GM18519 (cell line): ENCODE measurements around the gene TMEM45A.
"Not testable (repeated sequence)": the region's sequence is repeated elsewhere in the genome, so short reads cannot be mapped to it uniquely, and the experiment has no call there.

ENCODE experiments used
- ATAC-seq: cut with Tn5 transposase; IDR thresholded peaks from one replicate; pipeline ENCODE4 v1.9.1; 2021; ENCODE audit warnings: mild to moderate bottlenecking, moderate library complexity; ENCODE audit not compliant: unreplicated experiment, low FRiP score

Gene TMEM45A, protein sequence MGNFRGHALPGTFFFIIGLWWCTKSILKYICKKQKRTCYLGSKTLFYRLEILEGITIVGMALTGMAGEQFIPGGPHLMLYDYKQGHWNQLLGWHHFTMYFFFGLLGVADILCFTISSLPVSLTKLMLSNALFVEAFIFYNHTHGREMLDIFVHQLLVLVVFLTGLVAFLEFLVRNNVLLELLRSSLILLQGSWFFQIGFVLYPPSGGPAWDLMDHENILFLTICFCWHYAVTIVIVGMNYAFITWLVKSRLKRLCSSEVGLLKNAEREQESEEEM

DNA sequence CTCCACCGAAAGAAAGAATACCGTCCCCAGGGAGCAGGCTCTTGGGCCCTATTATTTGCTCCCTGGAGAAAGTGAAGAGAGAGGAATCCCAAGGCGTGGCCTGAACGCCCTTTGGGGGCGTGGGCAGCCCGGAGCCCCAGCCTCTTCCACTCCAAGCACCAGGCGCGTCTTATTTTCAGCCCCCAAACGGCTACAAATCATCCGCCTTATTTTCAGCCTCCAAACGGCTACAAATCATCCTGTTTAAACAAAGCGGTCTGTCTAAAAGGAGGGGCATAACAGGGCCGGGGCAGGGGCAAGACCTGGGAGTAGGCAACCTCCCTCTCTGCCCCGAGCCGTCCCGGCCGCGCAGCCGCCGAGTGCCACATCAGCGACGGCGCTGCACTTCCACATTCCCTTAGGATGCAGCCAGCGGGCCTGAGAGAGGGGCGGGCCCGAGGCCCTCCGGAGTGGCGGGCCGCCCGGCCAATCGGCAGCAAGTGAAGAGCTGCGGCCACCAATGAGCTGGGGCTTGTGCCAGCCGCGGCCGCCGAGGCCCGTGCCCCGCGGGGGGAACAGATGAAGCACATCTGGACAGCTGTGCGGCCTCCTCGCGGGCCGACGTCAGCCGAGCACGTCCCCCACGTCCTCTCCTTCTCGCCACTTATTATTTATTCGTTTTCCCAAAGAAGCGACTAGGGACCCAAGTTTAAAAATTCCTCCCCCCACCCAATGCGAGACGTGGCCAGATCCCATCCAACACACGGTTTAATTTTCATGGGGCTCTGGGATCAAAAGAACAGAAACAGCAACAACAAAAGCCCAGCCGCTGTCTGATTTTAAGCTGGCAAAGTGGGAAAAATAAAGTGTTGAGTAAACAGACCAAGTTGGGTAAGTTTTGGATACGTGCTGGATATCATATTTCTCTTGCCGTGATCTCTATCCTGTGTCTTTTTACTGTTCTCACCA, at the start of gene TMEM45A:
TSS of gene TMEM45A (plus strand) at position 561 of the 948 bp plus-strand sequence. CDS start 62,593 bp downstream, outside the sequence.
- peak; percentile 94 for ATAC-seq

DNA sequence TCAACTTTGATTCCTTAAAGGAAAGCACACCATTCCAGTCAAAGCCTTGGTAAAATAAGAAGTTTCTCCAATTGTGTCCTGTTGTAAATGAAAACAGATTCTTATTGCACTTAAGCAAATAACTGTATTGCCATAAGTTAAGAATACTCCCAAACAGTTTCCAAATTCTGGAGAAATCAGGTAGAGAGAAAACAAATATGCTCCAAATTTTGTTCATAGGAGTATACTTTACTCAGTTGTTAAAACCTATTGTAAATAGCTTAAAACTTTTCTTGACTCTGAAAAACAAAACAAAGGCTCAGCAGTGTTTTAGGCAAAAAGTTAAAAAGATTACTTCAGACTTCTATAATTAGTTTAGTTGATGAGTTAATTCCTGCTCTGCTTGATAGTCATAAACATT, 48.7 kb upstream of the TMEM45A start:
- no peak for ATAC-seq

DNA sequence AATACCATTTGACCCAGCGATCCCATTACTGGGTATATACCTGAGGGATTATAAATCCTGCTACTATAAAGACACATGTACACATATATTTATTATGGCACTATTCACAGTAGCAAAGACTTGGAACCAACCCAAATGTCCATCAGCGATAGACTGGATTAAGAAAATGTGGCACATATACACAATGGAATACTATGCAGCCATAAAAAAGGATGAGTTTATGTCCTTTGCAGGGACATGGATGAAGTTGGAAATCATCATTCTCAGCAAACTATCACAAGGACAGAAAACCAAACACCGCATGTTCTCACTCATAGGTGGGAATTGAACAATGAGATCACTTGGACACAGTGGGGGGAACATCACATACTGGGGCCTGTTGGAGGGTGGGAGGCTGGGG, 45.4 kb upstream of the TMEM45A start:
- not testable (repeated sequence) for ATAC-seq

DNA sequence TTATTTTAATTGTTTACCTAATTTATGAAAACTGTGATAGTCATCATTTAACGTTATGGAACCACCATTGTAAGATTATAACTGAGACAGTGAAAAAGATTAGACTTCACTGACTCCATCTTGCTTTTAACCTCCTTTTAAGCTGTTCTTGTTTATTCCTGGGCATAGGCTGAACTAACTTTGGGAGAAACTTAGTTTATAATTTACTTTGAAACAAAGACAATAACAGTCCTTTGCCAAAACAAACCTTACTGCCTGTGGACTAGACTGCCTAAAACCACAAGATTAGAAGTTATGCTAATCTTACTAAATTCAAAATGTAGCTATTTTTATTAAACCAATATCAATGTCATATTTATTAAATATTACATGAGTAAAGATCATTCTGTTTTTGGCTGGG, 44.3 kb upstream of the TMEM45A start:
- ATAC-seq: no peak

DNA sequence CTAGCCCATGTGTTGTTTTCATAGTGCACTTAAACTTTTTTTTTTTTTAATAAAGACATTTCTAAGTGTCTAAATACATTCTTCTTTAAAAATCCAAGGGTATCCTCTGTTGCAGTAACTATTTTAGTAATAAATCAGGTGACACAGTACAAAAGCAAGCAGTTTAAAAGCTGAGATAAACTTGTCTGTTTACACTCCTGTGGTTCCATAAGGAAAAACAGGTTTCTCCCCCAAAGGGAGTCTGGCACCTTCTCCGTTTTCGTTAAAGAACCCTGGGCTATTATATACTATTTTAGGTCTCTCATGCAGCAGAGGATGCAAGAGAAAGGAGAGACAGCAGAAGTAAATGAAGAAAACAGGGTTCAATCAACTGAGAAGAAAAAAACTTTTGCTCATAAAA, 43.2 kb upstream of the TMEM45A start:
- ATAC-seq: no peak

DNA sequence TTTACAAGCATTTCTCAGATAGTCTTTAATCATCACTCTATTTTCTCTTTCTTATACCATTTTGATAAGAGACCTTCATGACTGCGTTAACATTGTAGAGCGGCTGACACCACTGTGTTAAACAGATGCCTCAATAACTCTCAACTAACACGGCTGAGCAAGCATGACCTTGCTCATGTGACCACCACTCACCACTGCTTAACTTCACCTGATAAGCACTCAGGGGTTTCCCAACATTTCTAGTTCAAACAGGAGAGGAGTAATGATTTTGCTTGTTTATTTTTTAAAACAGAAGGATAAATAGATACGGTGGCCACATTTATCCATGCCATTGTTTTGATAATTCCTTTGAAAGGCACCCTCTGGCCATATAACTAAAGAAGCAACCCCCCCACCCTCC, 37.7 kb upstream of the TMEM45A start:
- no peak for ATAC-seq

DNA sequence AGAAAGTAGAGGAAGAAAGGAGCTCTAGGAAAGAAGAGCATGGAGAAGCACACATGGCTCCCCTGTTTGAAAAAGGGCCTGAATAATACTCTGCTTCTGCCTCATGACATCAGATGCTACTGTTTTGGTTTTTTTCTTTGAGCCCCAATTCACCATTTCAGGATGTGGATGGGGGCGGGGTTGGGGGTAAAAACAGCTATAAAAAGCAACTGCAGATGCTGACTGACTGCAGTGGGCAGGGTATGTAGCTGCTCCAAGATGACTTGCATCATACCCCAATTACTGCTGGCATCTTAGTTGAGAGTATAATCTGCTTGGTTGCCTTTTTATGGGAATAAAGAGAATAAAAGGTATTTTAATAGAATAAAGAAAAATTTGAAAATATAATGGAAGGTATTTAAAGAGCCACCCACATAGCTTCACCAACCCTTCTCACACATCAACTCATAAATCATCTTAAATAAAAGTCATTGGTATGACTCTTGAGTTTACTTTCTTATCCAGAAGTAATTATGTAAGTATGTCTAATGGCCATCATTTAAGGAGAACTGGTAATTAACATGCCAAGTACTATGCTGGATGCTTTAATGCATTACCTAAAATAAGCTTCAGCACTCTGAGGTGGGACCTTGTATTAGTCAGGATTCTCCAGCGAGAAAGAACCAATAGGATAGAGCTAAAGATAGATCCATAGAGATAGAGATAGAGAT, 36.4 kb upstream of the TMEM45A start:
- ATAC-seq: no peak

DNA sequence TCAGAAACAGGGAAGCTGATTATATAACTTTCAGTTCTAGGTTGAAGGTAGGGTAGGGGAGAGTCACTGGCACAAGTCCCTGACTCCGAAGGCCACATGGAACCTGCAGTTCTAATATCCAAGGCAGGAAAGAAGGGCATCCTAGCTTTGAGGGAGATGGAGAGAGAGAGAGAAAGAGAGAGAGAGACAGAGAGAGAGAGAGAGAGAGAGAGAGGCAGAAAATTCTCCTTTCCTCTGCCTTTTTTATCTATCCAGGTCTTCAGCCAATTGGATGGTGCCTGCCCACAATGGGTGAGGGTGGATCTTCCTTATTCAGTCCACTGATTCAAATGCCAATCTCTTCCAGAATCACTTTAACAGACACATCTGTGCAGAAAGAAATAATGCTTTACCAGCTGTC, 35.7 kb upstream of the TMEM45A start:
- no peak for ATAC-seq

DNA sequence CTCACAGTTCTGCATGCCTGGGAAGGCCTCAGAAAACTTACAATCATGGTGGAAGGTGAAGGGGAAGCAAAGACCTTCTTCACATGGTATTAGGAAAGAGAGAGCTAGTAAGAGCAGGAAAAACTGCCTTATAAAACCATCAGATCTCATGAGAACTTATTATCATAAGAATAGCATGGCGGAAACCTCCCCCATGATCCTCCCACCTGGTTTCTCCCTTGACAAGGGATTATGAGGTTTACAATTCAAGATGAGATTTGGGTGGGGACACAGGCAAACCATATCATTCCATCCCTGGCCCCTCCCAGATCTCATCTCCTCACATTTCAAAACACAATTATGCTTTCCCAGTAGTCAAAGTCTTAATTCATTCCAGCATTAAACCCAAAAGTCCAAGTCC, 34.6 kb upstream of the TMEM45A start:
- no peak for ATAC-seq

DNA sequence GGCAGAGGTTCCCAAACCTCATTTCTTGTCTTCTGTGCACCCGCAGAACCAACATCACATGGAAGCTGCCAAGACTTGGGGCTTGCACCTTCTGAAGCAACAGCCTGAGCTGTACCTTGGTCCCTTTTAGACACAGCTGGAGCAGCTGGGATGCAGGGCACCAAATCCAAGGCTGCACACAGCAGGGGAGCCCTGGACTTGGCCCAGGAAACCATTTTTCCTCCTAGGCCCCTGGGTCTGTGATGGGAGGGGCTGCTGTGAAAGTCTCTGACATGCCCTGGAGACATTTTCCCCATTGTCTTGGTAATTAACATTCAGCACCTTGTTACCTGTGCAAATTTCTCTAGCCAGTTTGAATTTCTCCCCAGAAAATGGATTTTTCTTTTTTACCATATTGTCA, 33.6 kb upstream of the TMEM45A start:
- no peak for ATAC-seq

DNA sequence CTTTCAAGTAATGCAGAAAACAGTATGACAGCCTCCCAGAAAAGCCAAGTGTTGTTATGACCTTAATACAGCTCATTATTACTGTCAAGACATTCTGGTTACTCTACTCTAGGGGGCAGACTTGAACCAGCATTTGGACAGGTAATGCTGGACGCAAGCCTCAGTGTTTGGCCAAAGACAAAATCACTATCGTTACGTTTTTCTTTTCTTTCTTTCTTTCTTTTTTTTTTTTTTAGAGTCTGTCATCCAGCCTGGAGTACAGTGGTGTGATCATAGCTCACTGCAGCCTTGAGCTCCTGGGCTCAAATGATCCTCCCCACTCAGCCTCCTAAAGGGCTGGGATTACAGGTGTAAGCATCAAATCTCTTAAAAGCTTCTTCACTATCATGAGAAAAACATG, 29.4 kb upstream of the TMEM45A start:
- peak; percentile 87 for ATAC-seq

DNA sequence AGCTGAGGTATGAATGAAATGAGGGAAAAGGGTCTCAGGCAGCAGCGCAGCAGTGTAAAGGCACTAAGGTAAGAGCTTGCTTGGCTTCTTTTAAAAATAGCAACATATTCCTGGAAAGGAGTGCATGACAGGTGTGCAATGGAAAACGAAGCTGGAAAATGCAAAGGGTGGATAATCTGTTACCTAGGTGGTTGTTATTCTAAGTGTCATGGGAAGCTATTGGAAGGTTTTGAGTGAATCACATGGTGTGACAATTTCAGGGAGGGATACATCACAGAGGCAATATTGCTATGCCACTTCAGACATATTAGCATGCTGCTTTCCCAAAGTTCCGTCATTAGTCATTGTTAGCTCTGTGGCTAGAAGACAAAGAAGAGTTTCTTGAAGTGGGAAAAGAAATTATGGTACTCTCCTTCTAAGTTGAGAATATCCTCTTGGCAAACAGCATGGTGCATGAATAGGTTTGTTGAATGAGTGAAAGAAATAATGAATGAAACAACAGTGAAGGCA, 28.7 kb upstream of the TMEM45A start:
- no peak for ATAC-seq

DNA sequence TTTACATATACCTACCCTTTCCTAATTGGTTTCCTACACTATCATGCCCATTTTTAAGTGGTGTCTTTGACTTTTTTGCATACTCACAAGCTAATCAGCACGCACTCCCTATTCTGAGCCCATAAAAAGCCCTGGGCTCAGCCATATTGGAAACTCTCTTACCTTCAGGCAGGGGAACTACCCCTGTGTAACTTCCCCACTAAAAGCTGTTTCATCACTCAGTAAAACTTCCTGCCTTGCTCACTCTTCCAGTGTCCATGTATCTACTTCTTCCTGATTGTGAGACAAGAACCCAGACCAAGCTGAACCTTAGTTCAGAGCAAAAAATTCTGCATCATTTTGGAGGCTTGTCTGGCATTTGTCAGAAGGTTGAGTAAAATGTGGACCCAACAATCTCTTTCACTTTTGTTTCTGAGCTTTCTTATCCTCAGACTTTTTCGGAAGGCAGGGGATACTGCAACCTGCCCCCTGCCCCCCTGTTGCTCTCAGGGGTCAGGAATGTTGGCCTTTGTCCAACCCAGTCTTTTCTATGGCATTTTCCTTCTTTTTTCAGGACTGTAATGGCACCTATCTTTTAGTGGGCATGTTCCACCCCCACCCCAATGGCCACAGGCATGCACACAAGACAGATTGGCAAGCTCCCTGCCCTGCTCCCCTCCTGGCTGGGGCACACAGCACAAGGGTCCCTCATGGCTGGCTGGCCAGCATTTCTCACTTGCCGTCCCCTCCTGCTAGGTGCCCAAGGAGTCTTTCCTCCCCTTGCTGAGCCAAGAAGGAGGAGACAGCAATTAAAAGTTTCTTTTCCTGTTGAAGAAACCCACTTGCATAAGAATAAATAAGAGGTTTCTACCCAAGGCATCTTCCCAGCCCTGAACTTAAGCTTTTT, 26.3 kb upstream of the TMEM45A start:
- no peak for ATAC-seq

DNA sequence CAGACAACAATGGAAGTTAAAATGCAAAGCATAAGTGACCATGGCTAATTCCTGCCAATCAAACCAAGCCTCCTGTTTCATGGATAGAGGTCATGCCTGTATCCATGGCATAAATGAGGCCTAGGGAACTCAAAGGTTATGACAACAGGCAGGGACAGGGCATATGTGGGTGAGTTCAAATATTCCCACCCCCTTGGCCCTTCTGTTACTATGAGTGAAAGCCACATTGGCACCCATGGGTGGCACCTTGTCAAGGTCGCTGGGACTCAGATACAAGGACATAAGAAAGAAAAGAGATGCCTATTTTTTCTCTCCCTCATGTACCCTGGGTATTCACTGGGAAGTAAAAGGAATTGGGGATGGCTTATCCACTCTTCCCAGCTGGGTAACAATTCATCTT, 25.3 kb upstream of the TMEM45A start:
- no peak for ATAC-seq

DNA sequence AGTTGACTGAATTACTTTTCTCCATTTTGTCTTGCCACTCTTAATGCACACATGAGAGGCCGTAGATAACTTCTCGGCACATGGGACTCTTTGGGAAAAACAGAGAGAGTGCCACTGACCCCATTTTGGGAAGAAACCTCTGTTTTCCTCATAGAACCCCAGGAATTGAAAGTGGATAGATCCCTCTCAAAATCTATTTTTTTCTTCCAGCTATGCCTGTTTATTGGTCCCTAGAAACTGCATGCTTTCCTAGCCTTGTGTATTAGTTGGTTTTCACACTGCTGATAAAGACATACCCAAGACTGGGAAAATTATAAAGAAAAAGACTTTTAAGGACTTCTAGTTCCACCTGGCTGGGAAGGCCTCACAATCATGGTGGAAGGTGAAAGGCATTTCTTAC, 23.7 kb upstream of the TMEM45A start:
- no peak for ATAC-seq

DNA sequence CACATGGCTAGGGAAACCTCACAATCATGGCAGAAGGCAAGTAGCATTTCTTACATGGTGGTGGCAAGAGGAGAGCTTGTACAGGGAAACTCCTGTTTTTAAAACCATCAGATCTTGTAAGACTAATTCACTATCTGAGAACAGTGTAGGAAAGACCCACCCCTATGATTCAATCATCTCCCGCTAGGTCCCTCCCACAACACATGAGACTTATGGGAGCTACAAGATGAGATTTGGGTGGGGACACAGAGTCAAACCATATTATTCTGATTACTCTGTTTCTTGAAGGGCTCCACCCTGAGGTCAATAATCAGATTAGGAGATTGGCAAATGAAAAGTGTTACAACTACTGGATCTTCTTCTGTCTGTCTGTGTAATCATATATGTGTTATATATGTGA, 21.5 kb upstream of the TMEM45A start:
- ATAC-seq: no peak

DNA sequence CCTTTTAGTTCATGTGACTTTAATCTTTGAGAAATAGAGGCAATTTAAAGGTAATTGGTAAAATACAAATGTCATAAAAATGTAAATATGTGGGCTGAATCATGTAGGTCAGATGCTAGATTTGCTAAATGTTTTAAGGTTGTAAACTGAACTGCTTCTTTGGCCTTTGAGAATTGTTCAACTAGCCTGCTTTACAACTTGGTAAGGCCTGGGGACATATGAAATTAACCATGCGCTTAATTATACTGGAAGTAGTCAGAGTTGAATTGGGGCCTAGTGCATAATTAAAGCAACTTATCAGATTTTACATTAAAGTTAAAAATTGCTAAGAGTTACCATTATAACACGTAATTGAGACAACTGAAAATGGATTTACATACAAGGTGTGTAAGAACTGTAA, 21.0 kb upstream of the TMEM45A start:
- ATAC-seq: no peak

DNA sequence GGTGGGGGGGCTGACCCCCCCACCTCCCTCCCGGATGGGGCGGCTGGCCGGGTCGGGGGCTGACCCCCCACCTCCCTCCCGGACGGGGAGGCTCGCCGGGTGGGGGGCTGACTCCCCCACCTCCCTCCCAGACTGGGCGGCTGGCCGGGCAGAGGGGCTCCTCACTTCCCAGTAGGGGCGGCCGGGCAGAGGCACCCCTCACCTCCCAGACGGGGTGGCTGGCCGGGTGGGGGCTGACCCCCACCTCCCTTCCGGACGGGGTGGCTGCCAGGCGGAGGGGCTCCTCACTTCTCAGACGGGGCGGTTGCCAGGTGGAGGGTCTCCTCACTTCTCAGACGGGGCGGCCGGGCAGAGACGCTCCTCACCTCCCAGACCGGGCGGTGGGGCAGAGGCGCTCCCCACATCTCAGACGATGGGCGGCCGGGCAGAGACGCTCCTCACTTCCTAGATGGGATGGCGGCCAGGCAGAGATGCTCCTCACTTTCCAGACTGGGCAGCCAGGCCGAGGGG, 14.5 kb upstream of the TMEM45A start:
- not testable (repeated sequence) for ATAC-seq

DNA sequence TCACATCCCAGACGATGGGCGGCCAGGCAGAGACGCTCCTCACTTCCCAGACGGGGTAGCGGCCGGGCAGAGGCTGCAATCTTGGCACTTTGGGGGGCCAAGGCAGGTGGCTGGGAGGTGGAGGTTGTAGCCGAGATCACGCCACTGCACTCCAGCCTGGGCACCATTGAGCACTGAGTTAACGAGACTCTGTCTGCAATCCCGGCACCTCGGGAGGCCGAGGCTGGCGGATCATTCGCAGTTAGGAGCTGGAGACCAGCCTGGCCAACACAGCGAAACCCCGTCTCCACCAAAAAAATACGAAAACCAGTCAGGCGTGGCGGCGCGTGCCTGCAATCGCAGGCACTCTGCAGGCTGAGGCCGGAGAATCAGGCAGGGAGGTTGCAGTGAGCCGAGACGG, 13.9 kb upstream of the TMEM45A start:
- not testable (repeated sequence) for ATAC-seq

DNA sequence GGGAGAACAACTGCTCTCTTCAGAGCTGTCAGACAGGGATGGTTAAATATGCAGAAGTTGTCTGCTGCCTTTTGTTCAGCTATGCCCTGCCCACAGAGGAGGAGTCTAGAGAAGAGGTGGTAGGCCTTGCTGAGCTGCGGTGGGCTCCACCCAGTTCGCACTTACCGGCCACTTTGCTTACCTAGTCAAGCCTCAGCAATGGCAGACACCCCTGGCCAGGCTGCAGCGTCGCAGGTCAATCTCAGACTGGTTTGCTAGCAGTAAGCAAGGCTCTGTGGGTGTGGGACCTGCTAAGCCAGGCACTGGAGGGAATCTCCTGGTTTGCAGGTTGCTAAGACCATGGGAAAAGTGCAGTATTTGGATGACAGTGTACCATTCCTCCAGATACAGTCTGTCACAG, 12.3 kb upstream of the TMEM45A start:
- ATAC-seq: no peak
